Right lobe of liver (tissue), 6 donors: ENCODE results near the gene ZFAND6. TPM values are rescaled to one million over a fixed set of nuclear protein-coding genes. Genes with fewer than 3 reads are reported as not detected.

Experiments used
- ATAC-seq, 4 donors: fragments of 200-7000 bp; cut with Tn5 transposase; one replicate each; pipeline ENCODE4 v1.9.1; 2020; ENCODE audit warnings: mild to moderate bottlenecking in 4 of 4, moderate library complexity in 4 of 4
- DNase-seq, 3 donors: peaks; one replicate each; pipeline ENCODE4 v3.0.0-alpha.2; 2020
- H3K27ac ChIP-seq, 3 donors: fragments of 200-600 bp; one replicate each; pipeline ENCODE4 v1.8.0; 2022
- H3K27me3 ChIP-seq, 2 donors: fragments of 200-600 bp; one replicate each; pipeline ENCODE4 v1.8.0; 2022
- H3K36me3 ChIP-seq, 4 donors: fragments of 200-600 bp; sonication (generic) in 1 of 4; one replicate each; pipeline versions ENCODE4 v1.5.1 to v1.8.0; 2017 to 2022; ENCODE audit warnings: control low read depth in 1 of 4
- H3K4me1 ChIP-seq, 4 donors: fragments of 200-600 bp; sonication (generic) in 1 of 4; one replicate each; pipeline versions ENCODE4 v1.5.1 to v1.8.0; 2017 to 2022; ENCODE audit warnings: control low read depth in 1 of 4
- H3K4me3 ChIP-seq, 3 donors: fragments of 200-600 bp; one replicate each; pipeline ENCODE4 v1.8.0; 2022
- H3K9me3 ChIP-seq, 4 donors: fragments of 200-600 bp; sonication (generic) in 1 of 4; one replicate each; pipeline versions ENCODE4 v1.5.1 to v1.8.0; 2017 to 2022; ENCODE audit warnings: control low read depth in 1 of 4
- POLR2A ChIP-seq: fragments of 450-650 bp; IDR thresholded peaks from one replicate; pipeline ENCODE4 v1.6.1; 2017; ENCODE audit warnings: antibody characterized with exemption, mild to moderate bottlenecking
- WGBS: methylation state at CpG from one replicate; pipeline ENCODE4 v1.1.6; 2018; ENCODE audit warnings: low coverage, low lambda C conversion rate; ENCODE audit not compliant: insufficient coverage; ENCODE audit errors: missing lambda C conversion rate; 5-methylcytosine and 5-hydroxymethylcytosine counted together
- intact Hi-C, 2 donors: fragments of 100-400 bp; cut with DNase I; formaldehyde crosslinking; loops; one replicate each; pipeline versions ENCODE4 v1.11.2 to v1.14.1; 2022
- small RNA-seq, 2 experiments: library from RNA; depleted of rRNA; stranded (forward); fragments of <200 nt; gene quantifications; one replicate each; pipeline ENCODE3, GENCODE V24; 2016
- total RNA-seq, 6 experiments: library from RNA; depleted of rRNA in 2 of 6; stranded (reverse); fragments of >200 nt in 2 of 6; fragmentation: NEBNext Ultra II Directional in 3 of 6; extraction: Animal tissue kit (Norgen Biotek cat#: 25700) in 3 of 6; gene quantifications; one replicate each; pipeline versions ENCODE4 v1.1.0 to v1.2.4, GENCODE V29; 2016 to 2023
- TF ChIP-seq, protein P1 (sequence below), 4 donors: fragments of 200-600 bp in 3 of 4; fragments of 450-650 bp in 1 of 4; IDR thresholded peaks; one replicate each; pipeline versions ENCODE4 v1.5.1 to v1.8.0; 2016 to 2022; ENCODE audit warnings: antibody characterized with exemption in 4 of 4, mild to moderate bottlenecking in 2 of 4
- donor health status: DM: no; HTN: yes; CAD: no.
- donor health status: DM: no; HTN: no; CAD: no.
- donor health status: DM: no; HTN: no; CAD: no.
- donor health status: DM: no; HTN: yes; CAD: no.
- donor health status: DM: no; HTN: yes; CAD: no.

The ZFAND6 gene
- total RNA-seq, 6 experiments from 2014 or later = 46.1 to 111 (median 48.9) TPM

DNA sequence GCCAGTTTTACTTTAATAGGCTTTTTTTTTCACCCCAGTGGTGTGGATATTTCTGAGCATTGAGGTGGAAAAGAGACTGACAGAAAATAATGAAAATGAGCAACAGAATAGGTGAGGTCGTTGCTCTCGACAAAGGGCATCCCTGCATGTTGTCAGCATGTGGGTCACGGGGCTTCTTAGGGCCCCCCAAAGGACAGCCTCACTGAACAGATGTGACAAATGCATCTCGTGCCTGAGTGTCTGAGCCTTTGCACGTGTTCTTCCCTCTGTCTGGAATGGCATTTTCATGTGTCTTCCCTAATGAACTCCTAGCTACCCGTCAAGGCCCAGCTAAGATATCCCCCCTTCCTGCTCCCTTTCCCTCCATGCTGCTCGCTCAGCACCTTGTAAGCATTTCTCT lies 125.1 kb downstream of the ZFAND6 start:
- 83% methylated on average over 3 of the region's 7 CpGs for WGBS
- Histone ChIP-seq H3K9me3 (no peaks in the 10 kb centered on the region), H3K27ac (no peak overlapping the region), H3K4me1 (no peaks in the 10 kb centered on the region), H3K36me3 (peaks cover 4 to 96% (median 50%) of the 10 kb centered on the region in 4 donors), H3K4me3 (no peak overlapping the region), H3K27me3 (no peaks in the 10 kb centered on the region)
- no peak for TF ChIP-seq POLR2A
- TF ChIP-seq, protein P1, sequence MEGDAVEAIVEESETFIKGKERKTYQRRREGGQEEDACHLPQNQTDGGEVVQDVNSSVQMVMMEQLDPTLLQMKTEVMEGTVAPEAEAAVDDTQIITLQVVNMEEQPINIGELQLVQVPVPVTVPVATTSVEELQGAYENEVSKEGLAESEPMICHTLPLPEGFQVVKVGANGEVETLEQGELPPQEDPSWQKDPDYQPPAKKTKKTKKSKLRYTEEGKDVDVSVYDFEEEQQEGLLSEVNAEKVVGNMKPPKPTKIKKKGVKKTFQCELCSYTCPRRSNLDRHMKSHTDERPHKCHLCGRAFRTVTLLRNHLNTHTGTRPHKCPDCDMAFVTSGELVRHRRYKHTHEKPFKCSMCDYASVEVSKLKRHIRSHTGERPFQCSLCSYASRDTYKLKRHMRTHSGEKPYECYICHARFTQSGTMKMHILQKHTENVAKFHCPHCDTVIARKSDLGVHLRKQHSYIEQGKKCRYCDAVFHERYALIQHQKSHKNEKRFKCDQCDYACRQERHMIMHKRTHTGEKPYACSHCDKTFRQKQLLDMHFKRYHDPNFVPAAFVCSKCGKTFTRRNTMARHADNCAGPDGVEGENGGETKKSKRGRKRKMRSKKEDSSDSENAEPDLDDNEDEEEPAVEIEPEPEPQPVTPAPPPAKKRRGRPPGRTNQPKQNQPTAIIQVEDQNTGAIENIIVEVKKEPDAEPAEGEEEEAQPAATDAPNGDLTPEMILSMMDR (IDR thresholded peaks at IDR 0.05) = no peak
- DNase-seq (no peak), ATAC-seq (no peak)
- intact Hi-C loops = no loop called here

DNA sequence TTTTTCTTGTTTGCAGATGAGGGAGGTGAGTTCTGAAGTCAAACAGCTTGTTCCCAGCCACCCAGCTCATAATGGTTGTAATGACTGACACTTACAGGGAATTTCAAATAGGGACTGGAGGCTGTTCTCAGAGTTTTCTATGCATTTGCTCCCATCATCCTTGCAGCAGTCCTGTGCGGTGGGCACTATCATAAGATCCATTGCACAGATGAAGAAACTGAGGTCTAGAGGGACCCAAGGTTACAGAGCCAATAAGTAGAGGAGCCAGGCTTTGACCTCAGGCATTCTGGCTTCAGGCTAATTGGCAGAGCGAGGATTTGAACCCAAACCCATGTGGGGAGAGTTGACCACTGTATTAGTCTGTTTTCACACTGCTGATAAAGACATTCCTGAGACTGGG lies 125.7 kb downstream of the ZFAND6 start:
- no peaks in the 10 kb centered on the region for H3K4me1 ChIP-seq
- H3K27ac ChIP-seq = no peak overlapping the region
- no peak overlapping the region for H3K4me3 ChIP-seq
- no peaks in the 10 kb centered on the region for H3K9me3 ChIP-seq
- intact Hi-C loops = no loop called here
- peaks cover 4 to 90% (median 46%) of the 10 kb centered on the region in 4 donors for H3K36me3 ChIP-seq
- ATAC-seq (no peak), DNase-seq (no peak)
- WGBS = no CpG with 5 or more reads among the region's 2 CpGs
- TF ChIP-seq, protein P1 (IDR thresholded peaks at IDR 0.05) = no peak
- no peak for TF ChIP-seq POLR2A
- no peaks in the 10 kb centered on the region for H3K27me3 ChIP-seq

DNA sequence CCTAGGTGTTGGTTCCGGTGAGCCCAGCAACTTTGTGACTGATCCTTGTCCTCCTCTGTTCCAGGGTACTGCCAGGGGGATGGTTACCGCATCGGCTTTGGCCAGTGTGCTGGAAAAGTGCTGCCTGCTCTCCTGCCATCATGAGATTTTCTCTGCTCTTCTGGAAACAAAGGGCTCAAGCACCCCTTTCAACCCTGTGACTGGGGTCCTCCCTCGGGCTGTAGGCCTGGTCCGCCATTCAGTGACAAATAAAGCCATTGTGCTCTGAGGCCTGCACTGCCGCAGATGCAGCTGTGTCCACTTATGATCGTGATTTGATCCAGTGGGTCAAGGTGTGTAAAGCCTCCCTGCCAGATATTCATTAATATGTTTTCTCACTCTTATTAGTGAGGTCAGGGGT lies 126.6 kb downstream of the ZFAND6 start:
- intact Hi-C loops = no loop called here
- DNase-seq = no peak
- H3K36me3 ChIP-seq = peaks cover 4 to 81% (median 40%) of the 10 kb centered on the region in 4 donors
- no peak overlapping the region for H3K4me3 ChIP-seq
- ATAC-seq = no peak
- H3K27ac ChIP-seq = no peak overlapping the region
- TF ChIP-seq POLR2A = no peak
- TF ChIP-seq, protein P1 (IDR thresholded peaks at IDR 0.05) = no peak
- no peaks in the 10 kb centered on the region for H3K4me1 ChIP-seq
- H3K9me3 ChIP-seq = no peaks in the 10 kb centered on the region
- H3K27me3 ChIP-seq = no peaks in the 10 kb centered on the region
- WGBS = 91% methylated on average over 4 of the region's 7 CpGs

DNA sequence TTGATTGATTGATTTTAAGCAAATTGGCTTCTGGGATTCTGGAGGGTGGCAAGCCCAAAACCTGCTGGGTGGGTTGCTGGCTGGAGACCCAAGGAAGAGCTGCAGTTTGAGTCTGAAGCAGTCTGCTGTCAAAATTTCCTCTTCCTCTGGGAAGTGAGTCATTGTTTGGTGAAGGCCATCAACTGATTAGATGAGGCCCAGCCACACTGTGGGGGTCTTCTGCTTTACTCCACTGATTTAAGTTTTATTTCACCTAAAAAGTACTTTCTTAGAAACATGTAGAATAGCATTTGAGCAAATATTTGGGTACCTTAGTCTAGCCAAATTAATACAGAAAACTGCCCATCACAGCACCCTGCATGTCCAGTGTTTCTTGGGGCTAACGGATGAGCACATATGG lies 127.1 kb downstream of the ZFAND6 start:
- H3K27me3 ChIP-seq = no peaks in the 10 kb centered on the region
- H3K27ac ChIP-seq = no peak overlapping the region
- ATAC-seq (no peak), DNase-seq (no peak)
- peaks cover 4 to 76% (median 37%) of the 10 kb centered on the region in 4 donors for H3K36me3 ChIP-seq
- intact Hi-C loops = no loop called here
- no peaks in the 10 kb centered on the region for H3K4me1 ChIP-seq
- no peak overlapping the region for H3K4me3 ChIP-seq
- WGBS = 100% methylated on average over 1 of the region's 1 CpG
- H3K9me3 ChIP-seq = no peaks in the 10 kb centered on the region
- no peak for TF ChIP-seq POLR2A
- TF ChIP-seq, protein P1 (IDR thresholded peaks at IDR 0.05) = no peak

Small RNAs within 50 kb of the gene (small RNA-seq; reads per million reads assigned to genes)
- gene RF00017 = 0 reads per million in 2 experiments

Other genes with a start within 250 kb of the ZFAND6 start
- 100 to 1,000 TPM in 5 of 6 experiments, 10 to 100 TPM in 1; 82.7 to 186 (median 158) TPM for gene MTHFS, start 162.7 kb upstream of the ZFAND6 start, total RNA-seq
- 1 to 10 TPM in 4 of 6 experiments, under 1 TPM in 2; 0.26 to 6.9 (median 1.8) TPM for gene BCL2A1, start 88.5 kb upstream of the ZFAND6 start, total RNA-seq
- gene FAH, start 93.3 kb downstream of the ZFAND6 start, total RNA-seq = 100 to 1,000 TPM; 164 to 250 (median 219) TPM
- gene CTXND1, start 192.5 kb downstream of the ZFAND6 start, total RNA-seq = 10 to 100 TPM in 1 of 6 experiments, 1 to 10 TPM in 5; 2.7 to 10.1 (median 4.5) TPM